Measurements from ENCODE around the gene RBX1.

DNA sequence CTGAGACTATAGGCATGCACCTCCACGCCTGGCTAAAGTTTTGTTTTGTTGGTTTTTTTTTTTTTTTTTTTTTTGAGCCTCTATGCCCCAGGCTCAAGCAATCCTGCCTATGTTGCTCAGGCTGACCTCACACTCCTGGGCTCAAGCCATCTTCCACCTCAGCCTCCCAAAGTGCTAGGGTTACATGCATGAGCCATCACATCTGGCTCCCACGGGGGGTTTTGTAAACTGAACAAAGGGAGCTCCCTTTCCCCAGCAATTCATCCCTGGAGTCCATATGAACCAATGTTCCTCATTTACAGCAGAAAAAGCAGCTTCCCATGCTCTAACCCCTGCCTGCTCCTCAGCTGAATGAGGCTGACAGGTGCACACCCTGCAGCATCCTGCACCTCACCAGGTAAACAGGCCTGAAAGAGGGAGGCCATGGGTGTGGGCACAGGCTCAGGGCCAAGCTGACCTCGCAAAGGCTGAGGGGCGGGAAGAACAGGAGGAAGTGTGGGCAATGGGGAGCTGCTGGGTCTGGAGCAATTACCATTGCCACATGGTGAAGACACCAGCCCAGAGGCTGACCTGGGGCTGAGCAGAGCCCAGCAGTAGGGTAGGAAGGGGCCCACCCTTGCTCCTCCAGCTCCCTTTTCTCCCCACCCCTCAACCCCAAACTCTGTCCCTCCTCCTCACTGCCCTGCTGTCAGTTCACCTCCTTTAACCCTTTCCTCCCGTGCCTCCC is 58.2 kb downstream of the RBX1 start:
- TF ChIP-seq, protein P1, sequence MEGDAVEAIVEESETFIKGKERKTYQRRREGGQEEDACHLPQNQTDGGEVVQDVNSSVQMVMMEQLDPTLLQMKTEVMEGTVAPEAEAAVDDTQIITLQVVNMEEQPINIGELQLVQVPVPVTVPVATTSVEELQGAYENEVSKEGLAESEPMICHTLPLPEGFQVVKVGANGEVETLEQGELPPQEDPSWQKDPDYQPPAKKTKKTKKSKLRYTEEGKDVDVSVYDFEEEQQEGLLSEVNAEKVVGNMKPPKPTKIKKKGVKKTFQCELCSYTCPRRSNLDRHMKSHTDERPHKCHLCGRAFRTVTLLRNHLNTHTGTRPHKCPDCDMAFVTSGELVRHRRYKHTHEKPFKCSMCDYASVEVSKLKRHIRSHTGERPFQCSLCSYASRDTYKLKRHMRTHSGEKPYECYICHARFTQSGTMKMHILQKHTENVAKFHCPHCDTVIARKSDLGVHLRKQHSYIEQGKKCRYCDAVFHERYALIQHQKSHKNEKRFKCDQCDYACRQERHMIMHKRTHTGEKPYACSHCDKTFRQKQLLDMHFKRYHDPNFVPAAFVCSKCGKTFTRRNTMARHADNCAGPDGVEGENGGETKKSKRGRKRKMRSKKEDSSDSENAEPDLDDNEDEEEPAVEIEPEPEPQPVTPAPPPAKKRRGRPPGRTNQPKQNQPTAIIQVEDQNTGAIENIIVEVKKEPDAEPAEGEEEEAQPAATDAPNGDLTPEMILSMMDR (IDR thresholded peaks at IDR 0.05; ENCODE audit: low read depth, low read length): no peak
- no peak for TF ChIP-seq POLR2A (IDR thresholded peaks at IDR 0.05; ENCODE audit: extremely low read depth, insufficient read length)

All from NB4 (cell line).